ENCODE data around the gene GNG2. TPM values are rescaled to one million over a fixed set of nuclear protein-coding genes. Genes with fewer than 3 reads are reported as not detected.

Gene GNG2
- 45.6 and 54.1 TPM in 2 replicates for total RNA-seq (2014; rRNA removed)
- polyA plus RNA-seq (2012): 9.2 TPM

GRCh38 chr14:51860164-51860824, at the start of gene GNG2:
Gene GNG2 (plus strand): TSS chr14:51860612. CDS start chr14:51950679, 90,067 bp downstream.
- DNase-seq (ENCODE audit: low read depth): peak; percentile 88

GRCh38 chr14:51811706-51812105, 48.7 kb upstream of the GNG2 start:
- DNase-seq (ENCODE audit: low read depth): no peak

GRCh38 chr14:51816031-51816430, 44.4 kb upstream of the GNG2 start:
- DNase-seq (ENCODE audit: low read depth): no peak

- no peak for DNase-seq (ENCODE audit: low read depth)
These were observed 43.1 kb upstream of the GNG2 start for GRCh38 chr14:51817326-51817725.

GRCh38 chr14:51818748-51819380, 41.5 kb upstream of the GNG2 start:
- DNase-seq (ENCODE audit: low read depth): no peak

GRCh38 chr14:51821822-51822221, 38.6 kb upstream of the GNG2 start:
- peak; percentile 28 for DNase-seq (ENCODE audit: low read depth)

- DNase-seq (ENCODE audit: low read depth): no peak
These were observed 37.9 kb upstream of the GNG2 start for GRCh38 chr14:51822499-51822898.

GRCh38 chr14:51823706-51824105, 36.7 kb upstream of the GNG2 start:
- peak; percentile 37 for DNase-seq (ENCODE audit: low read depth)

GRCh38 chr14:51824191-51824590, 36.2 kb upstream of the GNG2 start:
- peak; percentile 43 for DNase-seq (ENCODE audit: low read depth)

GRCh38 chr14:51825926-51826325, 34.5 kb upstream of the GNG2 start:
- no peak for DNase-seq (ENCODE audit: low read depth)

GRCh38 chr14:51828017-51828797, 32.2 kb upstream of the GNG2 start:
- peak; percentile 89 for DNase-seq (ENCODE audit: low read depth)

- no peak for DNase-seq (ENCODE audit: low read depth)
These were observed 26.2 kb upstream of the GNG2 start for GRCh38 chr14:51834240-51834639.

GRCh38 chr14:51836417-51836816, 24.0 kb upstream of the GNG2 start:
- no peak for DNase-seq (ENCODE audit: low read depth)

GRCh38 chr14:51844081-51844881, 16.1 kb upstream of the GNG2 start:
- no peak for DNase-seq (ENCODE audit: low read depth)

GRCh38 chr14:51845811-51846210, 14.6 kb upstream of the GNG2 start:
- DNase-seq (ENCODE audit: low read depth): no peak

GRCh38 chr14:51846631-51847488, 13.6 kb upstream of the GNG2 start:
- DNase-seq (ENCODE audit: low read depth): peak; percentile 31

GRCh38 chr14:51847489-51847796, 13.0 kb upstream of the GNG2 start:
- DNase-seq (ENCODE audit: low read depth): no peak

GRCh38 chr14:51848120-51848519, 12.3 kb upstream of the GNG2 start:
- DNase-seq (ENCODE audit: low read depth): peak; percentile 40

GRCh38 chr14:51849097-51849496, 11.3 kb upstream of the GNG2 start:
- peak; percentile 52 for DNase-seq (ENCODE audit: low read depth)

GRCh38 chr14:51850651-51851050, 9.8 kb upstream of the GNG2 start:
- DNase-seq (ENCODE audit: low read depth): no peak

- DNase-seq (ENCODE audit: low read depth): peak; percentile 23
These were observed 7.9 kb upstream of the GNG2 start for GRCh38 chr14:51852541-51852940.
